AG09319 (cell line): ENCODE results near the gene CPT2.

ENCODE experiments used
- DNase-seq: peaks from one replicate; pipeline ENCODE4 v3.0.0-alpha.2; 2010; ENCODE audit warnings: low read depth; ENCODE audit errors: extremely low read depth
- TF ChIP-seq, protein P1 (sequence below): IDR thresholded peaks from 2 replicates; pipeline ENCODE4 v1.5.1; 2011; ENCODE audit warnings: low read depth, mild to moderate bottlenecking, inconsistent platforms, low read length, moderate library complexity

Gene CPT2

DNA sequence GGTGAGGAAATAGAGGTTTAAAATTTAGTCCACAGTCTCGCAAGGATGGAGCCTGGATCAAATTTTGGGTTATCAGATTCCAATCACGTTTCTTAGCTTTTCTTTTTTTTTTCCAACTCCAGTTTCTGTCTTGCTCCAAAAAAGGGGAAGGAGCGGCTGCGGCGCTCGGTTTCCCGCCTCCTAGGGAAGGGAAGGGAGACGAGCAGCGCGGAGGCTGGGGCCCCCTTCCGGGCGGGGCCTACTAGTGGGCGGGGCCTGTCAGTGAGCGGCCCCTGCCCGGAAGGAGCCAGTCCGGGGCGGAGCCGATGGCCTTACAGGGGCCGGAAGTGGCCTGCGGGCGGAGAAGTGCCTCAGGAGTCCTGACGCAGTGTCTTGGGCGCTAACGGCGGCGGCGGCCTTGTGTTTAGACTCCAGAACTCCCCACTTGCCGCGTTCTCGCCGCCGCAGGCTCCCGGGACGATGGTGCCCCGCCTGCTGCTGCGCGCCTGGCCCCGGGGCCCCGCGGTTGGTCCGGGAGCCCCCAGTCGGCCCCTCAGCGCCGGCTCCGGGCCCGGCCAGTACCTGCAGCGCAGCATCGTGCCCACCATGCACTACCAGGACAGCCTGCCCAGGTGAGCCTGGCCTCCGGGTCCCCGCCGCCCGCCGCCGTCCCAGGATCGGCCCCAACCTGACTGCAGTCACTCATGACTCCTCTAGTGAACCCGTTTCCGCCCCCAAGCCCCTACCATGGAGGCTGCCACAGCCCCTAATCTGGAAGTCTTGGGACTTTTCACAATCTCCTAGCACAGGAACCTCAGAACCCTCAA lies at the start of gene CPT2:
CPT2 (plus strand) TSS at position 340 of the 806 bp plus-strand sequence; CDS start at position 460, 120 bp downstream.
- TF ChIP-seq, protein P1, sequence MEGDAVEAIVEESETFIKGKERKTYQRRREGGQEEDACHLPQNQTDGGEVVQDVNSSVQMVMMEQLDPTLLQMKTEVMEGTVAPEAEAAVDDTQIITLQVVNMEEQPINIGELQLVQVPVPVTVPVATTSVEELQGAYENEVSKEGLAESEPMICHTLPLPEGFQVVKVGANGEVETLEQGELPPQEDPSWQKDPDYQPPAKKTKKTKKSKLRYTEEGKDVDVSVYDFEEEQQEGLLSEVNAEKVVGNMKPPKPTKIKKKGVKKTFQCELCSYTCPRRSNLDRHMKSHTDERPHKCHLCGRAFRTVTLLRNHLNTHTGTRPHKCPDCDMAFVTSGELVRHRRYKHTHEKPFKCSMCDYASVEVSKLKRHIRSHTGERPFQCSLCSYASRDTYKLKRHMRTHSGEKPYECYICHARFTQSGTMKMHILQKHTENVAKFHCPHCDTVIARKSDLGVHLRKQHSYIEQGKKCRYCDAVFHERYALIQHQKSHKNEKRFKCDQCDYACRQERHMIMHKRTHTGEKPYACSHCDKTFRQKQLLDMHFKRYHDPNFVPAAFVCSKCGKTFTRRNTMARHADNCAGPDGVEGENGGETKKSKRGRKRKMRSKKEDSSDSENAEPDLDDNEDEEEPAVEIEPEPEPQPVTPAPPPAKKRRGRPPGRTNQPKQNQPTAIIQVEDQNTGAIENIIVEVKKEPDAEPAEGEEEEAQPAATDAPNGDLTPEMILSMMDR, result no peak; the same call in 1 of the 2 replicates
- peak; percentile 83 for DNase-seq

DNA sequence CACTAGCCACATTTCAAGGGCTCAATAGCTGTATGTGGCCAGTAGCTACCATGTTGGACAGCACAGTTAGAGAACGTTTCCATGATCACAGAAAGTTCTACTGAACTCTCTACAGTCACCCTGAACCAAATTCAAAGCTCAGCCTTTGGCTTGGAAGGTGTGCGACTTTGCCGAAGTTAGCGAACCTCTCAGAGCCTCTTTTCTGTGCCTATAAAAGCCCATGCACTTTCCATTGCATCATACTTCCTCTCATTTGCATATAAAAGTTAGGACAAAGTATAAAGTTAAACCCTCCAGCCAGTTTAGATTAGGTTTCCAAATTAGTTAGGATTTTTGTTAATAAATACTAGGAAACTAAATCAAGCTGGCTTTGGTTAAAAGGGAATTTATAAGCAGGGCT lies 49.5 kb upstream of the CPT2 start:
- no peak for DNase-seq
- TF ChIP-seq, protein P1, result no peak

DNA sequence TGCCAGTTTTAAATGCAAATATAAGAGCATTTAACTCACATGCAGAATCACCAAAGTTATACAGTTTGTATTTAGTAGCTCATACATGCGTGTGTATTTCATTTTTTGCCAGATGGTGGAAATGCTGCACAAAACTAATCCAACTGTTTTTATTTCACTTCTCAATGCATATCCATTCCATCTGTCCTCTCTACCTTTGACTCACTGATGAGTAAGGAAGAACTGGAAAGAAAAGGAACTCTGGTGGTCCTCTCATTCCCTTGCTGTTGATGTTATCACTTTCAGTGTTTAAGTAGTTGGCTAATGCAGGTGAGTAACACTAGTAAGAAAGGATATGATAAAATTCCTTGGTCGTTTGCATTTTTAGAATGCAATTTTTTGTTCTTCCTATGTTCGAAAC lies 48.5 kb upstream of the CPT2 start:
- no peak for DNase-seq
- TF ChIP-seq, protein P1, result no peak

DNA sequence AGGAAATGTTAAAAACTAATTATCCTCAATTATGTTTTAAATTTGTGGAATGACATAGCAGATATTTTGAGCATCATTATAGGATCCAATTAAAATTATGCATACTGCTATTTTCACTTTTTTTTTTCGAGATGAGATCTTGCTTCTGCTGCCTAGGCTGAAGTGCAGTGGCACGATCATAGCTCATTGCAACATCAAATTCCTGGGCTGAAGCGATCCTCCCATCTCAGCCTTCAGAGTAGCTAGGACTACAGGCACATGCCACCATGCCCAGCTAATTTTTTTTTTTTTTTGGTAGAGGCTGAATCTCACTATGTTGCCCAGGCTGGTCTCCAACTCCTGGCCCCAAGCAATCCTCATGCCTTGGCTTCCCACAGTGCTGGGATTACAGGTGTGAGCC lies 42.9 kb upstream of the CPT2 start:
- DNase-seq, result no peak
- TF ChIP-seq, protein P1, result no peak

DNA sequence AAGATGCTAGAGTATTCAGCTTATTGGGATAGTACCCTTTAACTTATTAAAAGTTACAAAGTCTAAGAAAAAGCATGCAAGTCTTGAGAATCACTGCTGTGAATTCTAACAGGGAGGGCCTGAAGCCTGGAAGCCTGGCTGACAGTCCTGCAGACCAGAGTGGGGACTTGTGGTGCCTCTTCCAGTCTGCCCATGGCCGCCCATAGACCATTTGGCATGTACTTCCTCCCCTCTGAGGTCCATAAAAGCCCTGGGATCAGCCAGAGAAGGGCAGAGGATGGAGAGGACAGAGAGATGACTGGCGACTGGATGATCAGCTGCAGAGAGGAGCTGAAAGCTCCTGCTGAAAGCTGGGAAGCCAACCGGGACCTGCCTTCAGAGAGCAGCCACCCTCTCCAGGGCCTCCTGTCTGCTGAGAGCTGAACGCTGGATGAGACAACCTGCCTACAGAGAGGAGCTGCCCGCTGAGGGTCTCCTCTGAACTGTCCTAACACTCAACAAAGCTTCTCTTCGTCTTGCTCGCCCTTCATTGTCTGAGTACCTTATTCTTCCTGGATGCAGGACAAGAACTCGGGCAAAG lies 41.7 kb upstream of the CPT2 start:
- DNase-seq, result no peak

DNA sequence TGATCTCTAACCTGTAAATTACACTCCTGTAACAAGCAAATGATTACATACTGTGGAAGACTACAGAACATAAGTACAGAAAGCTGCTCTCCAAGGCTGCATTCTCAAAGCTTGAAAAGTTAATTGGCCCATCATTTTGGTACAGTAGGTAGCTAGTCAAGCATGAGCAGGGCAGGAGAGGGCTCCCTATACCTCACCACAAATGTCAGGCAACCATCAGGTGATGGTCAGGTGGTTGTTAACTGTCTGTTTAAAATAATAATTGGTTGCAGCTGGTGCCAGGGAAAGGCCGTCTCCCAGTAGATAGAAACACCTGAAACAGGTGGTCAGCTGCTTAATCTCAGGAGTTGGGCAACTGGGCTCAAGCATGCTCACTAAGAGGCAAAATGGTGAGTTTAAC lies 41.1 kb upstream of the CPT2 start:
- no peak for DNase-seq
- TF ChIP-seq, protein P1, result no peak

More for the DNA sequence above, 41.7 kb upstream of the CPT2 start:
- TF ChIP-seq, protein P1, result no peak

DNA sequence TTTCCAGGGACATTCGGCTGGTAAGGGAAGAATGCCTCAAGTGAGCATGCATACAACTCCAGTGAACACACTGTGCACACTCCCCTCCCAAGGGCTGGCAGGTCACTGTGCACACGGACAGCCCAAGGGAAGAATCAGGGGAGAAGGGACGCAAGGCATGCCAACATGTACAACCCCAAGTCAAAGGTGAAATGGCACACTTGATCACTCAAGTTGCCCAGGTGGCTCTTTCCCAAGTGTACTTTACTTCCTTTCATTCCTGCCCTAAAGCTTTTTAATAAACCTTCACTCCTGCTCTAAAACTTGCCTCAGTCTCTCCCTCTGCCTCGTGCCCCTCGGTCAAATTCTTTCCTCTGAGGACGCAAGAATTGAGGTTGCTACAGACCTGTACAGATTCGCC lies 40.7 kb upstream of the CPT2 start:
- no peak for DNase-seq
- TF ChIP-seq, protein P1, result no peak
